ENCODE data around the gene NTN1. TPM values are rescaled to one million over a fixed set of nuclear protein-coding genes. Genes with fewer than 3 reads are reported as not detected.

The NTN1 gene
- total RNA-seq, 1 donor from 2014 or later = 4.7 TPM

DNA sequence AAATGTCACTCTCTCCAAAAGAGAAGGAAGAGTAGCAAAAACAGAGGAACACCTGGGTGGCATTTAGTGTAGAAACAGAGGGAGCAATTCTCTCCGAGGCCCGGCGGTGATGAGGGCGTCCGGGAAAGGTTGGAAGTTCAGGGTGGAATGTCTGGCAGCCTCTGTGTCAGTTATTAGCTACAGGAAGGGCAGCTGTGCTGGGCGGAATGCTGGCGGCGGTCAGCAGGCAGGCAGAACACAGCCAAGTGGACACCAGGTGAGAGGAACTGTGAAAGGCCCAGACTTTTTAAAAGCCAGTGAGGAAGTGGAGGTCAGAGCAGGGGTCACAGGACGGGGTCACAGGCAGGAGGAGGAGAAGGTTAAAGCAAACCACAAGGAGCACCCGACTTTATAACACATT lies 238.1 kb downstream of the NTN1 start:
- H3K27ac ChIP-seq = no peak overlapping the region
- H3K4me1 ChIP-seq = peaks cover 25% of the 10 kb centered on the region
- no peaks in the 10 kb centered on the region for H3K36me3 ChIP-seq
- H3K9me3 ChIP-seq = no peaks in the 10 kb centered on the region
- H3K4me3 ChIP-seq = no peak overlapping the region
- DNase-seq (ENCODE audit: extremely low spot score in 2 of 2) = no peak
- TF ChIP-seq, protein P1, sequence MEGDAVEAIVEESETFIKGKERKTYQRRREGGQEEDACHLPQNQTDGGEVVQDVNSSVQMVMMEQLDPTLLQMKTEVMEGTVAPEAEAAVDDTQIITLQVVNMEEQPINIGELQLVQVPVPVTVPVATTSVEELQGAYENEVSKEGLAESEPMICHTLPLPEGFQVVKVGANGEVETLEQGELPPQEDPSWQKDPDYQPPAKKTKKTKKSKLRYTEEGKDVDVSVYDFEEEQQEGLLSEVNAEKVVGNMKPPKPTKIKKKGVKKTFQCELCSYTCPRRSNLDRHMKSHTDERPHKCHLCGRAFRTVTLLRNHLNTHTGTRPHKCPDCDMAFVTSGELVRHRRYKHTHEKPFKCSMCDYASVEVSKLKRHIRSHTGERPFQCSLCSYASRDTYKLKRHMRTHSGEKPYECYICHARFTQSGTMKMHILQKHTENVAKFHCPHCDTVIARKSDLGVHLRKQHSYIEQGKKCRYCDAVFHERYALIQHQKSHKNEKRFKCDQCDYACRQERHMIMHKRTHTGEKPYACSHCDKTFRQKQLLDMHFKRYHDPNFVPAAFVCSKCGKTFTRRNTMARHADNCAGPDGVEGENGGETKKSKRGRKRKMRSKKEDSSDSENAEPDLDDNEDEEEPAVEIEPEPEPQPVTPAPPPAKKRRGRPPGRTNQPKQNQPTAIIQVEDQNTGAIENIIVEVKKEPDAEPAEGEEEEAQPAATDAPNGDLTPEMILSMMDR (IDR thresholded peaks at IDR 0.05) = no peak
- TF ChIP-seq POLR2A (IDR thresholded peaks at IDR 0.05) (no peak), POLR2AphosphoS5 (IDR thresholded peaks at IDR 0.05; ENCODE audit: insufficient read depth in 1 of 2, low read depth in 1 of 2) (no peak)
- intact Hi-C loops (cut with DNase I) = no loop called here
- no peaks in the 10 kb centered on the region for H3K27me3 ChIP-seq

DNA sequence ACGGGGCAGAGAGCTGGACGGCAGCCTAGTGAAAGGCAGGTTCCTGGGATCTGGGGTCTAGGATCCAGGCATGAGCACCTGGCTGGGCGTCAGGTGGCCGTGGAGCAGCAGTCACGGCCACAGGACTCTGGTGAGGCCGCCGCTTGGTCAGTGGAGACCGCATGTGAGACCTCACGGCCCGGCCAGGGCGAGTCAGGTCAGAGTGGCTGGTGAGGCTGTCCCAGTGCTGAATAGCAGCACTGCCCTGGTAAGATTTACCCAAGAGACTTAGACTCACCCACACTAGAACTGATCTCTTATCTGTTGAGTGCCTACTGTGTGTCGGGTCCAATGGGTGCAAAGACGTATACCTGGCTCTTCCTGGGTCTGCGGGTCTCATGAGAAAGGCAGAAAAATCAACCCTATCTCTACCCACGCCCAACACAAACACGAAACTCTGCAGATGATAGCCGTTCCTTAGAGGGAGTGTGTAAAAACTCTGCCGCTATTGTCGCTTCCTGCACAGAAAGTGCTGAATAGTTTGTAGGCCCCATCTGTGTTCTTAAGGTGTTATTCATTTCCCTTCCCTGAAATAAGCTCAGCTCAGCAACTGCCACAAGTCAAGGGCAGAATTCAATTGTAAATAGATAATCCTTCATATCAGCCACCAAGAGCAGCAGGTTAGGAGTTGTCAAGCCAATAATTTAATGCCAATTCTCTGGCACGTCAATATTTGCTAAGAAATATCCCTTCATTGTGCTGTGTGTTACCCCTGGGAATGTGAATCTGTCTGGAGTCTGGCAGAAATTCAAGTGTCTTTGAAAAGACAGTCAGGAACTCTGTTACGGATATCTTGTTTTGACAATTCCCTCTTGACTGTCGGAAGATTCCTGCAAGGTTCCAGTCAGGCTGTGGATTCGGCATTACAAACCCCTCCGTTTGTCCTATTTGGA lies 240.0 kb downstream of the NTN1 start:
- Histone ChIP-seq H3K9me3 (no peaks in the 10 kb centered on the region), H3K27me3 (no peaks in the 10 kb centered on the region), H3K4me1 (peaks cover 18% of the 10 kb centered on the region), H3K4me3 (no peak overlapping the region), H3K36me3 (no peaks in the 10 kb centered on the region), H3K27ac (no peak overlapping the region)
- TF ChIP-seq, protein P1 (IDR thresholded peaks at IDR 0.05) = no peak
- intact Hi-C loops (cut with DNase I) = no loop called here
- DNase-seq (ENCODE audit: extremely low spot score in 2 of 2) = no peak

DNA sequence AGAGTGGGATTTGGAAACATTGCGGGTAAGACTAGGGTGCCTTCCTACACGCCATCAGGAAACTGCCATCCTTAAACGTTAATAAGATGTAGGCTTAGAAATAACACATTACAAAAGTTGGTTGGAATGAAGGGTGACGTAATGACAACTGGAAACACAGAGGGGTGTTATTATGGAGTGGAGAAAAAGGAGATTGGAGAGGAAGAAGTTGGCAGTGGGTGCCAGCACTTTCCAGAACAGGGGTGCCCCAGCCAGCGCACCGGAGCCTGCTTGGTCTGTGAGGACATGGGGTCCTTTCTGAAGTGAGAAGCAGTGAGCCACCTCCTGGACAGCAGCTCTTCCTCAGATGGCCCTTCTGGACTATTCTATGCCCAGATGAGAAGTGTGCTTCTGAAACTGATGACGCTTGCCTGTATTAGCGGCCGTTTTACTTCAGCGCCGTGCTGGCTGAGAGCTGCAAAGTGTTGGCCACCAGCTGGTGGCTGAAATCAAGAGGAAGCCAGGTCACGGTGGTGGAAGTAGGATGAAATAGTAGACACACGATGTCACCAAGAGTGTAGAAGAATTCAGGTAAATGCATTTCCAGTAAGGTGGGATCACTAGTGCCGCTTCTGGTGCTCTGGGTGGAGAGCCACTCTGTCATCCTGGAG lies 244.8 kb downstream of the NTN1 start:
- no peak for TF ChIP-seq POLR2AphosphoS5 (IDR thresholded peaks at IDR 0.05; ENCODE audit: insufficient read depth in 1 of 2, low read depth in 1 of 2)
- TF ChIP-seq, protein P1 (IDR thresholded peaks at IDR 0.05) = no peak
- no peaks in the 10 kb centered on the region for H3K9me3 ChIP-seq
- no peak overlapping the region for H3K27ac ChIP-seq
- DNase-seq (ENCODE audit: extremely low spot score in 2 of 2) = no peak
- no peaks in the 10 kb centered on the region for H3K27me3 ChIP-seq
- H3K36me3 ChIP-seq = no peaks in the 10 kb centered on the region
- no peak overlapping the region for H3K4me3 ChIP-seq
- H3K4me1 ChIP-seq = no peaks in the 10 kb centered on the region
- intact Hi-C loops (cut with DNase I) = no loop called here

DNA sequence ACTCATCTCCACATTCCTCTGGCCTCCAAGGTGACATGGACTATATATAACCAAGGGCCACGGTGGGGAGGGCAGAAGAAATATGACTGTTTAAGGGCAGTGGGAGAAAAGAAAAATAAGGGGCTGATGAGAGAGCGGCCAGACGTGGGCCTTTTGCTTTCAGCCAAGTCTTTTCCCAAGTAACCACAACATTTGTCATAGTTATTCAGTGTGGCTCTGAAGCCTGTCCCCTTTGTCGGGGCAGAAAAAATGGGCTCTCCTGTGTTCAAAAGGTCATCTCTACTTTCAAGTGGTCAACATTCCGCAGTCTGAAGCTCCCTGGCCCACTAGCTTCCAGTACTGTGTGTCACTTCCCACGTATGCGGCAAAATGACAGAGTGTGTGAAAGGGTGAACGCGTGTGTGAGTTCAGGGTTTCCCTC lies 245.4 kb downstream of the NTN1 start:
- no peaks in the 10 kb centered on the region for H3K36me3 ChIP-seq
- H3K4me3 ChIP-seq = no peak overlapping the region
- H3K9me3 ChIP-seq = no peaks in the 10 kb centered on the region
- TF ChIP-seq POLR2AphosphoS5 (IDR thresholded peaks at IDR 0.05; ENCODE audit: insufficient read depth in 1 of 2, low read depth in 1 of 2) (no peak), POLR2A (IDR thresholded peaks at IDR 0.05) (no peak)
- TF ChIP-seq, protein P1 (IDR thresholded peaks at IDR 0.05) = no peak
- no peak for DNase-seq (ENCODE audit: extremely low spot score in 2 of 2)
- no peak overlapping the region for H3K27ac ChIP-seq
- no peaks in the 10 kb centered on the region for H3K4me1 ChIP-seq
- H3K27me3 ChIP-seq = no peaks in the 10 kb centered on the region
- intact Hi-C loops (cut with DNase I) = no loop called here

DNA sequence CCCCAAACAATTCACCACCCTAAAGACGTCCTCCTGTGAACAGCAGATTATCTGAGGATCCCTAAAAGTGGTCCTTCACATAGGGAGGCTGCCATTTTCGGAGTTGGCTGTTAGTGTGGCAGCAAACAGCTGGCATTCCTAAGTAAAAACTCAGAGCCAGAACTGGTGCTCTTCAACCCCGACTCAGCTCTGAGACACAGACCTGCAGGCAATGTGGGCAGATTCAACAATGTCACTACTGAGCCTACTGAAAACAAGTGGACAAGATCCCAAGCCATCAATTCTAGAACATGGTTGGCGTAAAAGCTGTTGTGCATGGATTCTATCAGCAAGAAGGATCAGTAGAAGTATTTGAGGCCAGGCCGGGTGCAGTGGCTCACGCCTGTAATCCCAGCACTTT lies 247.2 kb downstream of the NTN1 start:
- H3K4me1 ChIP-seq = no peaks in the 10 kb centered on the region
- no peaks in the 10 kb centered on the region for H3K9me3 ChIP-seq
- intact Hi-C loops (cut with DNase I) = no loop called here
- no peak overlapping the region for H3K4me3 ChIP-seq
- no peak for TF ChIP-seq POLR2AphosphoS5 (IDR thresholded peaks at IDR 0.05; ENCODE audit: insufficient read depth in 1 of 2, low read depth in 1 of 2)
- no peak for TF ChIP-seq POLR2A (IDR thresholded peaks at IDR 0.05)
- TF ChIP-seq, protein P1 (IDR thresholded peaks at IDR 0.05) = no peak
- no peak overlapping the region for H3K27ac ChIP-seq
- no peak for DNase-seq (ENCODE audit: extremely low spot score in 2 of 2)
- no peaks in the 10 kb centered on the region for H3K27me3 ChIP-seq
- H3K36me3 ChIP-seq = no peaks in the 10 kb centered on the region
